ENCODE results near the gene POLR1D. TPM values are rescaled to one million over a fixed set of nuclear protein-coding genes. Genes with fewer than 3 reads are reported as not detected.

POLR1D gene
- total and polyA plus RNA-seq, 5 donors, result 58.2 to 92.3 (median 76.0) TPM

DNA sequence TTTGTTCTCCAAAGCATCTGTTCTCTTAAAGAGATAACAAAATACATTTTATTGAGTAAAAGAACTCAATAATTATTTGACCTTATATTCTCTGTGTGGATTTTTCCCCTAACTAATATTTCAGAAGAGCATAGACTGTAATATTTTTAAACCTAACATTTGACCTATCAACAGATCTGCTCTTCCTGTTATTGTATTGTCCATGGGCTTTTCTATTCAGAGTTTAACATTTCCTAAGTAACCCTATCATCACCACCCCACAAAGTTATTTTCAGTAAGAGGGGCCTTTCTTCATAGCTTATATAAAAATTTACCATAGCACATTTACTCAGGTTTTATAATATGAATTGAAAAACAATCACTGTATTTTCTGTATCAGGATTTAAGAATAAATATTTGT lies 17.5 kb downstream of the POLR1D start:
- no peak overlapping the region for H3K27ac ChIP-seq (ENCODE audit: low read length)
- no peak overlapping the region for H3K4me3 ChIP-seq (ENCODE audit: low read length)
- H3K27me3 ChIP-seq (ENCODE audit: control insufficient read depth, insufficient read depth), result no peaks in the 10 kb centered on the region
- intact Hi-C loops (cut with DNase I), result no loop called here
- H3K4me1 ChIP-seq (ENCODE audit: control insufficient read depth, insufficient read depth, low read length), result peaks cover 5% of the 10 kb centered on the region
- no peak for DNase-seq
- no peaks in the 10 kb centered on the region for H3K9me3 ChIP-seq (ENCODE audit: control insufficient read depth, low read length)
- ATAC-seq, result no peak

- no peak for DNase-seq
- no peak for ATAC-seq
- intact Hi-C loops (cut with DNase I), result no loop called here
- Histone ChIP-seq H3K4me3 (ENCODE audit: low read length) (no peak overlapping the region), H3K27me3 (ENCODE audit: control insufficient read depth, insufficient read depth) (no peaks in the 10 kb centered on the region), H3K4me1 (ENCODE audit: control insufficient read depth, insufficient read depth, low read length) (peaks cover 5% of the 10 kb centered on the region), H3K9me3 (ENCODE audit: control insufficient read depth, low read length) (no peaks in the 10 kb centered on the region), H3K27ac (ENCODE audit: low read length) (no peak overlapping the region)
- WGBS, result 89% methylated on average over 4 of the region's 4 CpGs
These were observed 20.2 kb downstream of the POLR1D start for GRCh38 chr13:27641711-27642502.

DNA sequence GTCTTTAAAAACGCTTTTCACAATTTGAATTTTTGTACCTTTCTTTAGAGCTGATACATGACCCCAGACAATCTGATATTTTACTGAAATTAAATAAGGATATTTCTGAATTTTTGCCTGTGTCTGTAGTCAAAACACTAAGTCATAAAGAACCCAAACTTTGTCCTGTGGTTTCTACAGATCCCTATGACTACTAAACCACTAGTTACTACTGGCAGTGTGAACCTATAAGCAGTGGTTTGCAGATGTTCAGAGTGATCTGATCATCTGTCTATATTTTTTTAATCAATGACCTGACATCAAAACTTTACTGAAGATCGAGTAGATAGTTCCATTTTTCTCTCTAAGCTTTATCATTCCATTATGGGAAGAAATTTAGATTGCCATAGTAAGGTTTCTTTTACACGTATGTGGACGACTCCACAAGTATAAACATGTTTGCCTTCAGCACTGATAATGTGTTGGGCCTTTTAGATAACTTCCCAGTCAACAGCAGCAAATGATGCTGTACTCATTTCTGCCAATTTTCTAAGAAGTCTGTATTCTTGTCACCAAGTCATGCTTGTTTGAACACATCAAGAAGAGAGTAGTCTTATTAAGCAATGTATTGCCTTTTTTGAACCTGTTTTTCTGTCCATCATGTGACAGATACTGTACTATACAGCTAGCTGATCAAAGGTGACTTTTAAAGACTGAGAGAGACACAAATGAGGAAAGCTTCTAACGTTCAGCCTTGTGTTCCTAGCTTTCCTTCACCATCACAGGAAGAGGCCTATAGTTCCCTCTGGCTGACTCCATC lies 21.8 kb downstream of the POLR1D start:
- H3K27ac ChIP-seq (ENCODE audit: low read length), result no peak overlapping the region

GRCh38 chr13:27644302-27644701 lies 22.6 kb downstream of the POLR1D start:
- intact Hi-C loops (cut with DNase I), result no loop called here
- WGBS, result 19% methylated on average over 1 of the region's 1 CpG
- ATAC-seq (no peak), DNase-seq (no peak)
- H3K4me3 ChIP-seq (ENCODE audit: low read length), result no peak overlapping the region
- H3K4me1 ChIP-seq (ENCODE audit: control insufficient read depth, insufficient read depth, low read length), result peaks cover 3% of the 10 kb centered on the region
- H3K9me3 ChIP-seq (ENCODE audit: control insufficient read depth, low read length), result no peaks in the 10 kb centered on the region
- no peaks in the 10 kb centered on the region for H3K27me3 ChIP-seq (ENCODE audit: control insufficient read depth, insufficient read depth)
- no peak overlapping the region for H3K27ac ChIP-seq (ENCODE audit: low read length)

More for the DNA sequence above, 21.8 kb downstream of the POLR1D start:
- Histone ChIP-seq H3K9me3 (ENCODE audit: control insufficient read depth, low read length) (no peaks in the 10 kb centered on the region), H3K4me3 (ENCODE audit: low read length) (no peak overlapping the region), H3K4me1 (ENCODE audit: control insufficient read depth, insufficient read depth, low read length) (peaks cover 3% of the 10 kb centered on the region), H3K27me3 (ENCODE audit: control insufficient read depth, insufficient read depth) (no peaks in the 10 kb centered on the region)
- ATAC-seq, result no peak
- WGBS, result 72% methylated on average over 5 of the region's 5 CpGs
- intact Hi-C loops (cut with DNase I), result no loop called here
- no peak for DNase-seq

GRCh38 chr13:27650312-27650711 lies 28.6 kb downstream of the POLR1D start:
- 98% methylated on average over 1 of the region's 1 CpG for WGBS
- Histone ChIP-seq H3K27ac (ENCODE audit: low read length) (no peak overlapping the region), H3K9me3 (ENCODE audit: control insufficient read depth, low read length) (no peaks in the 10 kb centered on the region), H3K4me1 (ENCODE audit: control insufficient read depth, insufficient read depth, low read length) (no peaks in the 10 kb centered on the region), H3K27me3 (ENCODE audit: control insufficient read depth, insufficient read depth) (no peaks in the 10 kb centered on the region), H3K4me3 (ENCODE audit: low read length) (no peak overlapping the region)
- intact Hi-C loops (cut with DNase I), result no loop called here
- no peak for DNase-seq
- ATAC-seq, result no peak

- ATAC-seq (no peak), DNase-seq (no peak)
- intact Hi-C loops (cut with DNase I), result no loop called here
- 76% methylated on average over 3 of the region's 3 CpGs for WGBS
- Histone ChIP-seq H3K4me3 (ENCODE audit: low read length) (no peak overlapping the region), H3K27ac (ENCODE audit: low read length) (no peak overlapping the region), H3K9me3 (ENCODE audit: control insufficient read depth, low read length) (no peaks in the 10 kb centered on the region), H3K4me1 (ENCODE audit: control insufficient read depth, insufficient read depth, low read length) (no peaks in the 10 kb centered on the region), H3K27me3 (ENCODE audit: control insufficient read depth, insufficient read depth) (no peaks in the 10 kb centered on the region)
These were observed 32.4 kb downstream of the POLR1D start for GRCh38 chr13:27654059-27654458.

DNA sequence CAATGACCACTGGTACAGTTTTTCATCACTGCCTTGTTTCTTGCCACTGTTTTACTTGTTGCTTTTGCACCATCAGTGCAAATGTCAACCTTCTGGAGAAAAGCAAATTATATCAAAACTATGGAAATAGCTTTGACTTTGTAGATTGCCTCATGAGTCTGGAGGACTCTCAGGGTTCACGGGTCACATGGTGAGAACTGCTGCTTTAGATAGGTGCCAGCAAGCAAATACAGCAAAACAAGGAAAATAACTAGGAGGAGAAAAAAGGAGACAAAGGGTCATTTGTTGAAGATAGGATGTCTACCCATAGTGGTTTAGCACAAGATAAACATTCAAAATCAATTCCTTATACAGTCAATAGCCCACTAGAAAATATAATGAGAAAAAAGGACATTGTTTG lies 33.1 kb downstream of the POLR1D start:
- Histone ChIP-seq H3K4me3 (ENCODE audit: low read length) (no peak overlapping the region), H3K27me3 (ENCODE audit: control insufficient read depth, insufficient read depth) (no peaks in the 10 kb centered on the region), H3K4me1 (ENCODE audit: control insufficient read depth, insufficient read depth, low read length) (peaks cover 2% of the 10 kb centered on the region), H3K27ac (ENCODE audit: low read length) (no peak overlapping the region), H3K9me3 (ENCODE audit: control insufficient read depth, low read length) (no peaks in the 10 kb centered on the region)
- intact Hi-C loops (cut with DNase I), result no loop called here
- ATAC-seq (no peak), DNase-seq (no peak)
- WGBS, result 92% methylated on average over 1 of the region's 1 CpG

DNA sequence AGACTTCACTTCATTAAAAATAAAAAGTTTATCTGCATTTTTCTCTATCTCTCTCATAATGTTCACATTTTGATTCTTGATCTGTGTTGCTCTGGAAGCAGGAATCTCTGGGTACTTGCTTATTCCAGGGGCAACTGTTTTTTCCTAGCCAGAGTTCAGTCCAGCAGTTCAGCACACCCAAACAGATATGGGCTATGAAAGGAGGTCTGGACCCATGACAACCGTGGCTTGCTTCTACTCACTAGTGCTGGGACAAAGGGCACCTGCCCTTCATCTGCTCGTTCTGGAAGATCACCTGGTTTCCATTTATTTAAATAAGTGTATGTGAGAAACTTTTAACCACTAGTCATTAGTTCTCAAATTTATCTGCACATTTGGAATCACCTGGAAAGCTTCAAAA lies 36.0 kb downstream of the POLR1D start:
- no peak overlapping the region for H3K4me3 ChIP-seq (ENCODE audit: low read length)
- no peaks in the 10 kb centered on the region for H3K9me3 ChIP-seq (ENCODE audit: control insufficient read depth, low read length)
- ATAC-seq, result no peak
- peaks cover 5% of the 10 kb centered on the region for H3K4me1 ChIP-seq (ENCODE audit: control insufficient read depth, insufficient read depth, low read length)
- 57% methylated on average over 2 of the region's 2 CpGs for WGBS
- intact Hi-C loops (cut with DNase I), result no loop called here
- H3K27ac ChIP-seq (ENCODE audit: low read length), result no peak overlapping the region
- no peak for DNase-seq
- no peaks in the 10 kb centered on the region for H3K27me3 ChIP-seq (ENCODE audit: control insufficient read depth, insufficient read depth)

GRCh38 chr13:27658546-27658945 lies 36.9 kb downstream of the POLR1D start:
- Histone ChIP-seq H3K27me3 (ENCODE audit: control insufficient read depth, insufficient read depth) (no peaks in the 10 kb centered on the region), H3K4me1 (ENCODE audit: control insufficient read depth, insufficient read depth, low read length) (peaks cover 6% of the 10 kb centered on the region), H3K4me3 (ENCODE audit: low read length) (no peak overlapping the region), H3K27ac (ENCODE audit: low read length) (no peak overlapping the region), H3K9me3 (ENCODE audit: control insufficient read depth, low read length) (no peaks in the 10 kb centered on the region)
- intact Hi-C loops (cut with DNase I), result no loop called here
- DNase-seq (no peak), ATAC-seq (no peak)

GRCh38 chr13:27659145-27659865 lies 37.6 kb downstream of the POLR1D start:
- Histone ChIP-seq H3K4me3 (ENCODE audit: low read length) (no peak overlapping the region), H3K4me1 (ENCODE audit: control insufficient read depth, insufficient read depth, low read length) (peaks cover 8% of the 10 kb centered on the region), H3K27me3 (ENCODE audit: control insufficient read depth, insufficient read depth) (no peaks in the 10 kb centered on the region), H3K9me3 (ENCODE audit: control insufficient read depth, low read length) (no peaks in the 10 kb centered on the region), H3K27ac (ENCODE audit: low read length) (no peak overlapping the region)
- intact Hi-C loops (cut with DNase I), result no loop called here
- ATAC-seq (no peak), DNase-seq (no peak)
- WGBS, result 52% methylated on average over 7 of the region's 7 CpGs

- WGBS, result 94% methylated on average over 6 of the region's 6 CpGs
- no peak overlapping the region for H3K4me3 ChIP-seq (ENCODE audit: low read length)
- H3K4me1 ChIP-seq (ENCODE audit: control insufficient read depth, insufficient read depth, low read length), result peaks cover 8% of the 10 kb centered on the region
- no peak for ATAC-seq
- no peak overlapping the region for H3K27ac ChIP-seq (ENCODE audit: low read length)
- no peaks in the 10 kb centered on the region for H3K9me3 ChIP-seq (ENCODE audit: control insufficient read depth, low read length)
- H3K27me3 ChIP-seq (ENCODE audit: control insufficient read depth, insufficient read depth), result no peaks in the 10 kb centered on the region
- intact Hi-C loops (cut with DNase I), result no loop called here
- no peak for DNase-seq
These were observed 38.8 kb downstream of the POLR1D start for GRCh38 chr13:27660511-27660910.
